Choroid plexus epithelial cell (primary cell): ENCODE data around the gene DNAAF2.
"Not testable (repeated sequence)": the region's sequence is repeated elsewhere in the genome, so short reads cannot be mapped to it uniquely, and the experiment has no call there.

ENCODE experiments used
- DNase-seq: peaks from one replicate; pipeline ENCODE4 v3.0.0-alpha.2; 2010; ENCODE audit warnings: low read depth
- H3K4me3 ChIP-seq: 2 replicates; pipeline ENCODE4 v1.5.1; 2011; ENCODE audit warnings: low read depth, mild to moderate bottlenecking, control low read depth, low read length, moderate library complexity
- CTCF ChIP-seq: conservative IDR thresholded peaks from 2 replicates; pipeline ENCODE4 v1.5.1; 2011; ENCODE audit warnings: low read depth, mild to moderate bottlenecking, control low read depth, inconsistent platforms, low read length, moderate library complexity

The DNAAF2 gene

GRCh38 chr14:49620182-49621113, 14.6 kb downstream of the DNAAF2 start, which contains the start of the genes MGAT2 and RPL36AL:
TSS of gene MGAT2 (plus strand) at chr14:49620799. CDS start at chr14:49621269, 470 bp downstream.
TSS of gene RPL36AL (minus strand) at chr14:49620626. CDS start at chr14:49619104, 1,522 bp downstream.
- peak; percentile 58 for TF ChIP-seq CTCF
- DNase-seq, result peak; percentile 99
- peak within 1 kb of the TSS; percentile 94 for H3K4me3 ChIP-seq

- peak overlapping the region; percentile 94 for H3K4me3 ChIP-seq
- no peak for DNase-seq
- TF ChIP-seq CTCF, result no peak
Observed at GRCh38 chr14:49619730-49620129, 15.3 kb downstream of the DNAAF2 start.

GRCh38 chr14:49619273-49619672, 15.8 kb downstream of the DNAAF2 start:
- DNase-seq, result not testable (repeated sequence)
- H3K4me3 ChIP-seq, result peak overlapping the region; percentile 94

GRCh38 chr14:49617852-49618519, 17.1 kb downstream of the DNAAF2 start:
- no peak for TF ChIP-seq CTCF
- no peak for DNase-seq

GRCh38 chr14:49615776-49616175, 19.3 kb downstream of the DNAAF2 start:
- no peak for TF ChIP-seq CTCF
- H3K4me3 ChIP-seq, result no peak overlapping the region
- DNase-seq, result no peak

More at GRCh38 chr14:49617852-49618519, 17.1 kb downstream of the DNAAF2 start:
- no peak overlapping the region for H3K4me3 ChIP-seq

- no peak for DNase-seq
Observed at GRCh38 chr14:49614196-49614595, 20.8 kb downstream of the DNAAF2 start.

More at GRCh38 chr14:49614196-49614595, 20.8 kb downstream of the DNAAF2 start:
- no peak overlapping the region for H3K4me3 ChIP-seq
- no peak for TF ChIP-seq CTCF
